GM18499 (cell line): Measurements from ENCODE around the gene EDC3.
"Not testable (repeated sequence)": the region's sequence is repeated elsewhere in the genome, so short reads cannot be mapped to it uniquely, and the experiment has no call there.

Experiments used
- ATAC-seq: cut with Tn5 transposase; IDR thresholded peaks from one replicate; pipeline ENCODE4 v1.9.1; 2021; ENCODE audit warnings: moderate number of reproducible peaks; ENCODE audit not compliant: insufficient read depth, unreplicated experiment

The EDC3 gene

GRCh38 chr15:74710319-74711094, 14.7 kb upstream of the EDC3 start:
- ATAC-seq = no peak

- ATAC-seq = no peak
Observed at GRCh38 chr15:74709892-74710291, 14.1 kb upstream of the EDC3 start.

- no peak for ATAC-seq
Observed at GRCh38 chr15:74709011-74709410, 13.2 kb upstream of the EDC3 start.

- no peak for ATAC-seq
Observed at GRCh38 chr15:74696808-74697207, 984 bp upstream of the EDC3 start.

GRCh38 chr15:74696398-74696729, 540 bp upstream of the EDC3 start:
- ATAC-seq = no peak

- no peak for ATAC-seq
Observed at GRCh38 chr15:74692327-74692726, 3.5 kb downstream of the EDC3 start.

GRCh38 chr15:74683758-74684157, 12.1 kb downstream of the EDC3 start:
- no peak for ATAC-seq

- no peak for ATAC-seq
Observed at GRCh38 chr15:74682954-74683353, 12.9 kb downstream of the EDC3 start.

- no peak for ATAC-seq
Observed at GRCh38 chr15:74680456-74680855, 15.4 kb downstream of the EDC3 start.

- no peak for ATAC-seq
Observed at GRCh38 chr15:74676801-74677200, 19.0 kb downstream of the EDC3 start.

GRCh38 chr15:74674161-74674560, 21.7 kb downstream of the EDC3 start:
- ATAC-seq = no peak

GRCh38 chr15:74669627-74670026, 26.2 kb downstream of the EDC3 start:
- no peak for ATAC-seq

- no peak for ATAC-seq
Observed at GRCh38 chr15:74667975-74668374, 27.8 kb downstream of the EDC3 start.

- ATAC-seq = no peak
Observed at GRCh38 chr15:74664670-74665069, 31.2 kb downstream of the EDC3 start.

GRCh38 chr15:74664028-74664616, 31.7 kb downstream of the EDC3 start:
- ATAC-seq = no peak

GRCh38 chr15:74663303-74664027, 32.4 kb downstream of the EDC3 start:
- no peak for ATAC-seq

- ATAC-seq = no peak
Observed at GRCh38 chr15:74662064-74662860, 33.6 kb downstream of the EDC3 start.

GRCh38 chr15:74661280-74661679, 34.5 kb downstream of the EDC3 start:
- not testable (repeated sequence) for ATAC-seq

GRCh38 chr15:74657846-74658245, 38.0 kb downstream of the EDC3 start:
- ATAC-seq = no peak

- ATAC-seq = no peak
Observed at GRCh38 chr15:74656935-74657535, 38.8 kb downstream of the EDC3 start.
